T-helper 2 cell (primary cell): ENCODE measurements around the gene RGS9BP.
"Not testable (repeated sequence)": the region's sequence is repeated elsewhere in the genome, so short reads cannot be mapped to it uniquely, and the experiment has no call there.

Experiments
- DNase-seq, 5 experiments: peaks; one replicate each; pipeline versions ENCODE4 v3.0.0 to v3.0.0-alpha.2; 2012 to 2022
- total RNA-seq, 2 donors: gene quantifications; one replicate each; lab custom pipeline; 2026; lab: John Stamatoyannopoulos, UW

The RGS9BP gene
- total RNA-seq, result 0 to 0.61 reads per million in 2 donors

- DNase-seq, result peak; percentile 43 to 73 (median 58)
These were observed at the start of gene RGS9BP for GRCh38 chr19:32675720-32676185. TSS of gene RGS9BP (plus strand) at chr19:32675848. CDS start at chr19:32676264, 416 bp downstream.

- no peak for DNase-seq
These were observed 48.7 kb upstream of the RGS9BP start for GRCh38 chr19:32626969-32627368.

GRCh38 chr19:32627714-32628270 is 47.9 kb upstream of the RGS9BP start:
- DNase-seq, result no peak

- DNase-seq, result no peak
These were observed 45.3 kb upstream of the RGS9BP start for GRCh38 chr19:32630338-32630737.

GRCh38 chr19:32631381-32631780 is 44.3 kb upstream of the RGS9BP start:
- no peak for DNase-seq

- DNase-seq, result no peak
These were observed 38.2 kb upstream of the RGS9BP start for GRCh38 chr19:32637480-32637879.

- no peak for DNase-seq
These were observed 37.0 kb upstream of the RGS9BP start for GRCh38 chr19:32638625-32639024.

- peak; percentile 30 to 85 (median 55) for DNase-seq
These were observed 32.9 kb upstream of the RGS9BP start for GRCh38 chr19:32642771-32643170.

- DNase-seq, result peak in 1 of 5 experiments; percentile 73
These were observed 29.1 kb upstream of the RGS9BP start for GRCh38 chr19:32646556-32646955.

- DNase-seq, result peak in 1 of 5 experiments; percentile 40
These were observed 28.3 kb upstream of the RGS9BP start for GRCh38 chr19:32647361-32647760.

GRCh38 chr19:32649751-32650150 is 25.9 kb upstream of the RGS9BP start:
- DNase-seq, result no peak

GRCh38 chr19:32650671-32651070 is 25.0 kb upstream of the RGS9BP start:
- no peak for DNase-seq

- no peak for DNase-seq
These were observed 23.9 kb upstream of the RGS9BP start for GRCh38 chr19:32651729-32652140.

GRCh38 chr19:32652331-32652730 is 23.3 kb upstream of the RGS9BP start:
- DNase-seq, result not testable (repeated sequence)

- no peak for DNase-seq
These were observed 22.6 kb upstream of the RGS9BP start for GRCh38 chr19:32652894-32653598.

- DNase-seq, result no peak
These were observed 22.1 kb upstream of the RGS9BP start for GRCh38 chr19:32653599-32653915.

- DNase-seq, result not testable (repeated sequence)
These were observed 19.3 kb upstream of the RGS9BP start for GRCh38 chr19:32656379-32656778.

GRCh38 chr19:32658075-32658474 is 17.6 kb upstream of the RGS9BP start:
- no peak for DNase-seq

GRCh38 chr19:32658527-32658926 is 17.1 kb upstream of the RGS9BP start:
- DNase-seq, result no peak

GRCh38 chr19:32661318-32661717 is 14.3 kb upstream of the RGS9BP start:
- DNase-seq, result no peak

GRCh38 chr19:32662186-32662585 is 13.5 kb upstream of the RGS9BP start:
- no peak for DNase-seq

- no peak for DNase-seq
These were observed 9.6 kb upstream of the RGS9BP start for GRCh38 chr19:32666084-32666483.

- no peak for DNase-seq
These were observed 6.3 kb upstream of the RGS9BP start for GRCh38 chr19:32669310-32669709.

GRCh38 chr19:32671883-32672593 is 3.6 kb upstream of the RGS9BP start:
- no peak for DNase-seq
